A673 (cell line): ENCODE measurements around the gene DTYMK.

Experiments used
- EZH2 ChIP-seq: fragments of 200-600 bp; sonication (generic); IDR thresholded peaks from 2 replicates; pipeline ENCODE4 v1.6.1; 2017; ENCODE audit warnings: borderline replicate concordance, low read depth, mild to moderate bottlenecking, mixed read lengths, antibody characterized with exemption, low read length; ENCODE audit not compliant: poor library complexity, severe bottlenecking
- TF ChIP-seq, protein P1 (sequence below): fragments of 300-800, 200-600 bp; sonication (generic); conservative IDR thresholded peaks from 2 replicates; pipeline ENCODE4 v1.5.1; 2017; ENCODE audit warnings: low read depth, mild to moderate bottlenecking, antibody characterized with exemption, low read length, moderate library complexity, mixed read lengths

DNA sequence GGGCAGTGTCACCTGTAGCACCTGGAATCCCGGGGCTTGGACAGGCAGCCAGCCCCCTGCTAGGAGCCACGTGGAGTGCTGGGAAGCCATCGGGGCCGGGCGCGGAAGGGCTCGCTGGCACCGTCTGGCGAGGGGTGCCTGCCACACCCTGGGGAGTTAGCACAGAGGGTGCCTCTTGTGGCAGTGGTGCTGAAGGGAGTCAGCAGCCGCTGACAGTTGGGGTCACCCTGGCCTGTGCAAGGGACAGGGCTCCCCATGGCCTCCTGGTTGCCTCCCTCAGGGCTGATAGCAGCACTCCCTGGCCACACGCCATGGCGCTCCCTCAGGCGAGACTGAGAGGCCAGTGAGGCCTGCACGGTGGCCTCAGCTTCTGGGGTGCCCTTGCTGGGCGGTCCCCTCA is 33.9 kb upstream of the DTYMK start:
- TF ChIP-seq, protein P1, sequence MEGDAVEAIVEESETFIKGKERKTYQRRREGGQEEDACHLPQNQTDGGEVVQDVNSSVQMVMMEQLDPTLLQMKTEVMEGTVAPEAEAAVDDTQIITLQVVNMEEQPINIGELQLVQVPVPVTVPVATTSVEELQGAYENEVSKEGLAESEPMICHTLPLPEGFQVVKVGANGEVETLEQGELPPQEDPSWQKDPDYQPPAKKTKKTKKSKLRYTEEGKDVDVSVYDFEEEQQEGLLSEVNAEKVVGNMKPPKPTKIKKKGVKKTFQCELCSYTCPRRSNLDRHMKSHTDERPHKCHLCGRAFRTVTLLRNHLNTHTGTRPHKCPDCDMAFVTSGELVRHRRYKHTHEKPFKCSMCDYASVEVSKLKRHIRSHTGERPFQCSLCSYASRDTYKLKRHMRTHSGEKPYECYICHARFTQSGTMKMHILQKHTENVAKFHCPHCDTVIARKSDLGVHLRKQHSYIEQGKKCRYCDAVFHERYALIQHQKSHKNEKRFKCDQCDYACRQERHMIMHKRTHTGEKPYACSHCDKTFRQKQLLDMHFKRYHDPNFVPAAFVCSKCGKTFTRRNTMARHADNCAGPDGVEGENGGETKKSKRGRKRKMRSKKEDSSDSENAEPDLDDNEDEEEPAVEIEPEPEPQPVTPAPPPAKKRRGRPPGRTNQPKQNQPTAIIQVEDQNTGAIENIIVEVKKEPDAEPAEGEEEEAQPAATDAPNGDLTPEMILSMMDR: no peak
- no peak for TF ChIP-seq EZH2
